ENCODE data around the gene IFITM1. TPM values are rescaled to one million over a fixed set of nuclear protein-coding genes. Genes with fewer than 3 reads are reported as not detected.

Gene IFITM1
- total and polyA plus RNA-seq, 4 donors = 46.7 to 311 (median 183) TPM

GRCh38 chr11:353179-353873 is 39.5 kb downstream of the IFITM1 start:
- DNase-seq (peak; percentile 93 to 94), ATAC-seq (ENCODE audit: low FRiP score) (peak; percentile 77)
- Histone ChIP-seq H3K4me1 (ENCODE audit: control insufficient read depth in 1 of 2, insufficient read depth in 2 of 2, low read length in 2 of 2) (no peaks in the 10 kb centered on the region), H3K27me3 (ENCODE audit: control insufficient read depth in 1 of 2, insufficient read depth in 2 of 2, low read length in 1 of 2) (no peaks in the 10 kb centered on the region), H3K27ac (ENCODE audit: low read depth in 1 of 2, low read length in 2 of 2) (peak overlapping the region; percentile 67 to 87), H3K9me3 (ENCODE audit: control insufficient read depth, low read length) (no peaks in the 10 kb centered on the region), H3K36me3 (ENCODE audit: control insufficient read depth in 1 of 2, insufficient read depth in 2 of 2, low read length in 1 of 2) (no peaks in the 10 kb centered on the region), H3K4me3 (ENCODE audit: low read length in 2 of 2) (no peak overlapping the region)
- 7 to 12% methylated on average over 16 of the region's 16 CpGs for WGBS, 2 donors
- intact Hi-C loops (cut with DNase I) = loop anchor here in 1 of 2 donors (5.0 kb wide), 1 partner anchor 46 kb away; the partner anchor contains the start of gene IFITM2

- ATAC-seq (ENCODE audit: low FRiP score) (peak; percentile 94), DNase-seq (peak; percentile 97 to 99)
- peak overlapping the region; percentile 88 to 95 for H3K27ac ChIP-seq (ENCODE audit: low read depth in 1 of 2, low read length in 2 of 2)
- H3K27me3 ChIP-seq (ENCODE audit: control insufficient read depth in 1 of 2, insufficient read depth in 2 of 2, low read length in 1 of 2) = no peaks in the 10 kb centered on the region
- H3K4me1 ChIP-seq (ENCODE audit: control insufficient read depth in 1 of 2, insufficient read depth in 2 of 2, low read length in 2 of 2) = no peaks in the 10 kb centered on the region
- no peaks in the 10 kb centered on the region for H3K9me3 ChIP-seq (ENCODE audit: control insufficient read depth, low read length)
- intact Hi-C loops (cut with DNase I) = loop anchor here in 1 of 2 donors (2.0 to 5.0 kb wide), 3 partner anchors 34 to 149 kb away; partner anchors contain the start of genes BET1L, IFITM3 and RIC8A
- WGBS, 2 donors = 1 to 2% methylated on average over 48 to 76 of the region's 76 CpGs
- no peak overlapping the region for H3K4me3 ChIP-seq (ENCODE audit: low read length in 2 of 2)
- no peaks in the 10 kb centered on the region for H3K36me3 ChIP-seq (ENCODE audit: control insufficient read depth in 1 of 2, insufficient read depth in 2 of 2, low read length in 1 of 2)
Observed at GRCh38 chr11:355581-356458, 42.0 kb downstream of the IFITM1 start.

- Histone ChIP-seq H3K36me3 (ENCODE audit: control insufficient read depth in 1 of 2, insufficient read depth in 2 of 2, low read length in 1 of 2) (no peaks in the 10 kb centered on the region), H3K27ac (ENCODE audit: low read depth in 1 of 2, low read length in 2 of 2) (no peak overlapping the region), H3K4me1 (ENCODE audit: control insufficient read depth in 1 of 2, insufficient read depth in 2 of 2, low read length in 2 of 2) (no peaks in the 10 kb centered on the region), H3K9me3 (ENCODE audit: control insufficient read depth, low read length) (no peaks in the 10 kb centered on the region), H3K4me3 (ENCODE audit: low read length in 2 of 2) (no peak overlapping the region), H3K27me3 (ENCODE audit: control insufficient read depth in 1 of 2, insufficient read depth in 2 of 2, low read length in 1 of 2) (no peaks in the 10 kb centered on the region)
- intact Hi-C loops (cut with DNase I) = loop anchor here in 1 of 2 donors (2.0 to 5.0 kb wide), 3 partner anchors 34 to 149 kb away; partner anchors contain the start of genes BET1L, IFITM3 and RIC8A
- DNase-seq (no peak), ATAC-seq (ENCODE audit: low FRiP score) (no peak)
- WGBS, 2 donors = 77 to 87% methylated on average over 6 of the region's 6 CpGs
Observed at GRCh38 chr11:356610-357009, 42.8 kb downstream of the IFITM1 start.

GRCh38 chr11:357582-357981 is 43.7 kb downstream of the IFITM1 start:
- intact Hi-C loops (cut with DNase I) = loop anchor here in 1 of 2 donors (2.0 to 5.0 kb wide), 3 partner anchors 35 to 150 kb away; partner anchors contain the start of genes BET1L, IFITM3 and RIC8A
- no peaks in the 10 kb centered on the region for H3K36me3 ChIP-seq (ENCODE audit: control insufficient read depth in 1 of 2, insufficient read depth in 2 of 2, low read length in 1 of 2)
- no peaks in the 10 kb centered on the region for H3K27me3 ChIP-seq (ENCODE audit: control insufficient read depth in 1 of 2, insufficient read depth in 2 of 2, low read length in 1 of 2)
- H3K4me1 ChIP-seq (ENCODE audit: control insufficient read depth in 1 of 2, insufficient read depth in 2 of 2, low read length in 2 of 2) = no peaks in the 10 kb centered on the region
- no peak for DNase-seq
- no peak for ATAC-seq (ENCODE audit: low FRiP score)
- no peak overlapping the region for H3K27ac ChIP-seq (ENCODE audit: low read depth in 1 of 2, low read length in 2 of 2)
- WGBS, 2 donors = 92 to 93% methylated on average over 4 of the region's 4 CpGs
- H3K9me3 ChIP-seq (ENCODE audit: control insufficient read depth, low read length) = no peaks in the 10 kb centered on the region
- H3K4me3 ChIP-seq (ENCODE audit: low read length in 2 of 2) = no peak overlapping the region

GRCh38 chr11:358129-358800 is 44.4 kb downstream of the IFITM1 start:
- Histone ChIP-seq H3K4me1 (ENCODE audit: control insufficient read depth in 1 of 2, insufficient read depth in 2 of 2, low read length in 2 of 2) (no peaks in the 10 kb centered on the region), H3K9me3 (ENCODE audit: control insufficient read depth, low read length) (no peaks in the 10 kb centered on the region), H3K4me3 (ENCODE audit: low read length in 2 of 2) (no peak overlapping the region), H3K36me3 (ENCODE audit: control insufficient read depth in 1 of 2, insufficient read depth in 2 of 2, low read length in 1 of 2) (no peaks in the 10 kb centered on the region), H3K27ac (ENCODE audit: low read depth in 1 of 2, low read length in 2 of 2) (no peak overlapping the region), H3K27me3 (ENCODE audit: control insufficient read depth in 1 of 2, insufficient read depth in 2 of 2, low read length in 1 of 2) (no peaks in the 10 kb centered on the region)
- DNase-seq = peak in 1 of 2 donors; percentile 69
- intact Hi-C loops (cut with DNase I) = loop anchor here in 1 of 2 donors (5.0 kb wide), 2 partner anchors 36 to 151 kb away; partner anchors contain the start of genes BET1L, IFITM3 and RIC8A
- 24 to 57% methylated on average over 34 of the region's 34 CpGs for WGBS, 2 donors
- ATAC-seq (ENCODE audit: low FRiP score) = no peak

- intact Hi-C loops (cut with DNase I) = loop anchor here in 1 of 2 donors (5.0 kb wide), 2 partner anchors 37 to 152 kb away; partner anchors contain the start of genes BET1L, IFITM3 and RIC8A
- peak in 1 of 2 donors; percentile 67 for DNase-seq
- no peak overlapping the region for H3K27ac ChIP-seq (ENCODE audit: low read depth in 1 of 2, low read length in 2 of 2)
- no peak overlapping the region for H3K4me3 ChIP-seq (ENCODE audit: low read length in 2 of 2)
- H3K4me1 ChIP-seq (ENCODE audit: control insufficient read depth in 1 of 2, insufficient read depth in 2 of 2, low read length in 2 of 2) = no peaks in the 10 kb centered on the region
- H3K36me3 ChIP-seq (ENCODE audit: control insufficient read depth in 1 of 2, insufficient read depth in 2 of 2, low read length in 1 of 2) = no peaks in the 10 kb centered on the region
- no peak for ATAC-seq (ENCODE audit: low FRiP score)
- H3K9me3 ChIP-seq (ENCODE audit: control insufficient read depth, low read length) = no peaks in the 10 kb centered on the region
- H3K27me3 ChIP-seq (ENCODE audit: control insufficient read depth in 1 of 2, insufficient read depth in 2 of 2, low read length in 1 of 2) = no peaks in the 10 kb centered on the region
- 74 to 75% methylated on average over 5 of the region's 5 CpGs for WGBS, 2 donors
Observed at GRCh38 chr11:359181-359714, 45.4 kb downstream of the IFITM1 start.

GRCh38 chr11:360326-361280 is 46.8 kb downstream of the IFITM1 start:
- Histone ChIP-seq H3K4me3 (ENCODE audit: low read length in 2 of 2) (no peak overlapping the region), H3K27ac (ENCODE audit: low read depth in 1 of 2, low read length in 2 of 2) (no peak overlapping the region), H3K9me3 (ENCODE audit: control insufficient read depth, low read length) (no peaks in the 10 kb centered on the region), H3K27me3 (ENCODE audit: control insufficient read depth in 1 of 2, insufficient read depth in 2 of 2, low read length in 1 of 2) (no peaks in the 10 kb centered on the region), H3K36me3 (ENCODE audit: control insufficient read depth in 1 of 2, insufficient read depth in 2 of 2, low read length in 1 of 2) (no peaks in the 10 kb centered on the region), H3K4me1 (ENCODE audit: control insufficient read depth in 1 of 2, insufficient read depth in 2 of 2, low read length in 2 of 2) (no peaks in the 10 kb centered on the region)
- peak in 1 of 2 donors; percentile 78 for DNase-seq
- WGBS, 2 donors = 81 to 89% methylated on average over 22 of the region's 22 CpGs
- intact Hi-C loops (cut with DNase I) = no loop called here
- ATAC-seq (ENCODE audit: low FRiP score) = no peak

Measured in aorta (tissue), 5 donors.